PFSK-1 (cell line): Measurements from ENCODE around the gene GSN.

Experiments
- POLR2AphosphoS5 ChIP-seq: IDR thresholded peaks from 2 replicates; pipeline ENCODE4 v1.6.1; 2012; ENCODE audit warnings: low read depth, mild to moderate bottlenecking, control low read depth, low read length, moderate library complexity
- SIN3A ChIP-seq: IDR thresholded peaks from 2 replicates; pipeline ENCODE4 v1.6.1; 2012; ENCODE audit warnings: mild to moderate bottlenecking, low read length, moderate library complexity, borderline replicate concordance; ENCODE audit not compliant: insufficient read depth
- TAF1 ChIP-seq: IDR thresholded peaks from 2 replicates; pipeline ENCODE4 v1.6.1; 2012; ENCODE audit warnings: low read length, control low read depth, borderline replicate concordance; ENCODE audit not compliant: insufficient read depth

- no peak for TF ChIP-seq TAF1
- no peak for TF ChIP-seq SIN3A
- TF ChIP-seq POLR2AphosphoS5: no peak
Observed at GRCh38 chr9:121271368-121272341, 3.7 kb downstream of the GSN start.
